NCI-H146 treated with DMSO at 0.1 percent for 48 hours (cell line): ENCODE measurements around the gene LRMDA.
"Not testable (repeated sequence)": the region's sequence is repeated elsewhere in the genome, so short reads cannot be mapped to it uniquely, and the experiment has no call there.

ENCODE experiments used
- DNase-seq: peaks from one replicate; lab custom pipeline; 2025; ENCODE audit not compliant: unreplicated experiment; lab: John Stamatoyannopoulos, UW

Gene LRMDA

GRCh38 chr10:76492678-76493472, 1061.5 kb downstream of the LRMDA start:
- DNase-seq: no peak

GRCh38 chr10:76497666-76498065, 1066.2 kb downstream of the LRMDA start:
- no peak for DNase-seq

GRCh38 chr10:76504823-76505222, 1073.4 kb downstream of the LRMDA start:
- no peak for DNase-seq

- no peak for DNase-seq
Observed at GRCh38 chr10:76509446-76509845, 1078.0 kb downstream of the LRMDA start.

- DNase-seq: no peak
Observed at GRCh38 chr10:76514321-76514720, 1082.9 kb downstream of the LRMDA start.

- no peak for DNase-seq
Observed at GRCh38 chr10:76514869-76515268, 1083.4 kb downstream of the LRMDA start.

- no peak for DNase-seq
Observed at GRCh38 chr10:76522547-76522946, 1091.1 kb downstream of the LRMDA start.

GRCh38 chr10:76523246-76523645, 1091.8 kb downstream of the LRMDA start:
- no peak for DNase-seq

GRCh38 chr10:76523791-76524351, 1092.4 kb downstream of the LRMDA start:
- DNase-seq: no peak

GRCh38 chr10:76526833-76527232, 1095.4 kb downstream of the LRMDA start:
- DNase-seq: not testable (repeated sequence)

- no peak for DNase-seq
Observed at GRCh38 chr10:76540331-76540730, 1108.9 kb downstream of the LRMDA start.

GRCh38 chr10:76540786-76541185, 1109.4 kb downstream of the LRMDA start:
- no peak for DNase-seq

- DNase-seq: no peak
Observed at GRCh38 chr10:76541852-76542251, 1110.4 kb downstream of the LRMDA start.

GRCh38 chr10:76542307-76542930, 1111.0 kb downstream of the LRMDA start:
- no peak for DNase-seq

GRCh38 chr10:76543655-76544054, 1112.2 kb downstream of the LRMDA start:
- DNase-seq: no peak

GRCh38 chr10:76544789-76545188, 1113.4 kb downstream of the LRMDA start:
- DNase-seq: no peak

GRCh38 chr10:76546411-76546810, 1115.0 kb downstream of the LRMDA start:
- no peak for DNase-seq

GRCh38 chr10:76547352-76547972, 1116.0 kb downstream of the LRMDA start:
- peak; percentile 85 for DNase-seq

GRCh38 chr10:76548716-76549115, 1117.3 kb downstream of the LRMDA start:
- no peak for DNase-seq

- DNase-seq: no peak
Observed at GRCh38 chr10:76549171-76549570, 1117.7 kb downstream of the LRMDA start.

- DNase-seq: no peak
Observed at GRCh38 chr10:76550806-76551205, 1119.4 kb downstream of the LRMDA start.
